SU-DHL-6 (cell line): ENCODE data around the gene SLC9A5.

ENCODE experiments used
- EZH2phosphoT487 ChIP-seq: fragments of 200-600 bp; sonication (generic), shearing (Covaris generic); conservative IDR thresholded peaks from 2 replicates; pipeline ENCODE4 v1.6.1; 2018; ENCODE audit warnings: mild to moderate bottlenecking, antibody characterized with exemption, low read length, moderate library complexity, mixed read lengths
- TF ChIP-seq, protein P1 (sequence below): fragments of 200-600 bp; sonication (generic); IDR thresholded peaks from one replicate; pipeline ENCODE4 v1.5.1; 2017; ENCODE audit warnings: antibody characterized with exemption, mild to moderate bottlenecking, low read length, moderate library complexity; ENCODE audit not compliant: insufficient read depth, poor library complexity, severe bottlenecking

GRCh38 chr16:67277999-67278772 lies 29.4 kb downstream of the SLC9A5 start:
- TF ChIP-seq, protein P1, sequence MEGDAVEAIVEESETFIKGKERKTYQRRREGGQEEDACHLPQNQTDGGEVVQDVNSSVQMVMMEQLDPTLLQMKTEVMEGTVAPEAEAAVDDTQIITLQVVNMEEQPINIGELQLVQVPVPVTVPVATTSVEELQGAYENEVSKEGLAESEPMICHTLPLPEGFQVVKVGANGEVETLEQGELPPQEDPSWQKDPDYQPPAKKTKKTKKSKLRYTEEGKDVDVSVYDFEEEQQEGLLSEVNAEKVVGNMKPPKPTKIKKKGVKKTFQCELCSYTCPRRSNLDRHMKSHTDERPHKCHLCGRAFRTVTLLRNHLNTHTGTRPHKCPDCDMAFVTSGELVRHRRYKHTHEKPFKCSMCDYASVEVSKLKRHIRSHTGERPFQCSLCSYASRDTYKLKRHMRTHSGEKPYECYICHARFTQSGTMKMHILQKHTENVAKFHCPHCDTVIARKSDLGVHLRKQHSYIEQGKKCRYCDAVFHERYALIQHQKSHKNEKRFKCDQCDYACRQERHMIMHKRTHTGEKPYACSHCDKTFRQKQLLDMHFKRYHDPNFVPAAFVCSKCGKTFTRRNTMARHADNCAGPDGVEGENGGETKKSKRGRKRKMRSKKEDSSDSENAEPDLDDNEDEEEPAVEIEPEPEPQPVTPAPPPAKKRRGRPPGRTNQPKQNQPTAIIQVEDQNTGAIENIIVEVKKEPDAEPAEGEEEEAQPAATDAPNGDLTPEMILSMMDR: no peak
- no peak for TF ChIP-seq EZH2phosphoT487
